Lower leg skin (tissue), 3 donors: ENCODE results near the gene FAM180A.

Source experiments
- POLR2A ChIP-seq, 2 donors: fragments of 450-650 bp; IDR thresholded peaks; one replicate each; pipeline ENCODE4 v1.6.1; 2016 to 2017; ENCODE audit warnings: antibody characterized with exemption in 2 of 2, mild to moderate bottlenecking in 1 of 2, moderate library complexity in 1 of 2
- TF ChIP-seq, protein P1 (sequence below), 3 donors: fragments of 450-650 bp; IDR thresholded peaks; one replicate each; pipeline ENCODE4 v1.5.1; 2016; ENCODE audit warnings: antibody characterized with exemption in 3 of 3, mild to moderate bottlenecking in 3 of 3, moderate library complexity in 2 of 3

DNA sequence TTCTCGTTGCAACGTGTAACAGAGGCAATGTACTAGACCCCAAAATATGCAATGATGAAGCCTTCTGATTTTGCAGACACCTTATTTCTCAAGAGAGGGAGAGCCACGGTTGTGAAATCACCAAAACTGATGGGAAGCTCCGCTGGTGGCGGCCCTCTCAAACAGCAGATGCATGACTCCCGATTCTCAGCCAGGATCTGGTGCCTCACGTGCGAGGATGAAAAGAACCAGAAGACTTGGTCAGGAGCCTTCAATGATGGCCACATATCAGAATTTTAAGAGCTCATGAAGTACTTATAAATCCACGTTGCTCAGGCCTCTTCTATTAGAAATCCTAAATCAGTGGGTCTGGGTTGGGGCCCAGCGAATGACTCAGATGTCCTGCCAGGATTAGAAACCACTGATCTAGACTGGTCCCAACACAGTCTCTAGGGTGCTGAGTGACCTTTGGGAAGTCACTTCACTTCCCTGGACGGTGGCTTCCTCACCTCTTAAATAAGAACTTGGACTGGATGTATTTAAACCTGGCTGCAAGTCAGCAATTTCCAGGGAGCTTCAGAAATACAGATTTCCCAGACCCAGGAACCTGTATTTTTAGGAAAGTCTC, 41.9 kb upstream of the FAM180A start:
- TF ChIP-seq, protein P1, sequence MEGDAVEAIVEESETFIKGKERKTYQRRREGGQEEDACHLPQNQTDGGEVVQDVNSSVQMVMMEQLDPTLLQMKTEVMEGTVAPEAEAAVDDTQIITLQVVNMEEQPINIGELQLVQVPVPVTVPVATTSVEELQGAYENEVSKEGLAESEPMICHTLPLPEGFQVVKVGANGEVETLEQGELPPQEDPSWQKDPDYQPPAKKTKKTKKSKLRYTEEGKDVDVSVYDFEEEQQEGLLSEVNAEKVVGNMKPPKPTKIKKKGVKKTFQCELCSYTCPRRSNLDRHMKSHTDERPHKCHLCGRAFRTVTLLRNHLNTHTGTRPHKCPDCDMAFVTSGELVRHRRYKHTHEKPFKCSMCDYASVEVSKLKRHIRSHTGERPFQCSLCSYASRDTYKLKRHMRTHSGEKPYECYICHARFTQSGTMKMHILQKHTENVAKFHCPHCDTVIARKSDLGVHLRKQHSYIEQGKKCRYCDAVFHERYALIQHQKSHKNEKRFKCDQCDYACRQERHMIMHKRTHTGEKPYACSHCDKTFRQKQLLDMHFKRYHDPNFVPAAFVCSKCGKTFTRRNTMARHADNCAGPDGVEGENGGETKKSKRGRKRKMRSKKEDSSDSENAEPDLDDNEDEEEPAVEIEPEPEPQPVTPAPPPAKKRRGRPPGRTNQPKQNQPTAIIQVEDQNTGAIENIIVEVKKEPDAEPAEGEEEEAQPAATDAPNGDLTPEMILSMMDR (IDR thresholded peaks at IDR 0.05) = no peak
- TF ChIP-seq POLR2A (IDR thresholded peaks at IDR 0.05) = no peak
